GM19397 (cell line): ENCODE results near the gene BRD1.

Source experiments
- ATAC-seq: cut with Tn5 transposase; IDR thresholded peaks from one replicate; pipeline ENCODE4 v1.9.1; 2021; ENCODE audit warnings: mild to moderate bottlenecking, moderate library complexity; ENCODE audit not compliant: unreplicated experiment

The BRD1 gene

GRCh38 chr22:49827853-49828598, at the start of gene BRD1:
Gene BRD1 (minus strand): TSS chr22:49827873. CDS start chr22:49824317, 3,556 bp downstream.
- ATAC-seq, result no peak

DNA sequence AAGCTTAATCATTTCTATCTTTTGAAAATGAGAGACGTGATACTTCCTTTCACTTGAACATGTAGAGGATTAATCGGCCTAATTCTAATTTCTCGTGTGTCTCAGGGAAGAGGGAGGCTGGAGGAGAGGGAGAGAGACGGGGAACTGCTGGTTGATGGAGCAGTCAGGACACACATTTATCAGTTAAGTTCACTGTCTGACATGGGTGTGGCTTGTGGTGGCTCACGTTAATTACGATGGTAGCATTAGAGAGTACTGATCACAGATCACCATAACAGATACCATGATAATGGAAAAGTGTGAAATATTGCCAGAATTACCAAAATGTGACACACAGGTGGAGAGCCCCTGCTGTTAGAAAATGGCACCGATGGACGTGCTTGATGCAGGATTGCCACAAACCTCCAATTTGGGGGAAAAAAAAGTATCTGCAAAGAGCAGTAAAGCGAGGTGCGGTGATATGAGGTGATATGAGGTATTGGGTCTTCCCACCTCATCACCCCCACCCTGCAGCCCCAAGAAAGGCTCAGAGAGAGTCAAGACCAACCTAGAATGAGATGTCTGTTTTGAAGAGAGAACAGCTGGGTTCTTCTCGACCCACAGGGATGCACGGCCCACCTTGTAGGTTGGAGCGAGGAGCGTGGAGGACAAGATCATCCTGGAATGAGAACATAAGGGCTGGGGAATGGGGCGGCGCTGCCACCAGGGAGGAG, 45.7 kb upstream of the BRD1 start:
- ATAC-seq, result no peak

GRCh38 chr22:49872347-49872746, 44.7 kb upstream of the BRD1 start:
- ATAC-seq, result no peak

DNA sequence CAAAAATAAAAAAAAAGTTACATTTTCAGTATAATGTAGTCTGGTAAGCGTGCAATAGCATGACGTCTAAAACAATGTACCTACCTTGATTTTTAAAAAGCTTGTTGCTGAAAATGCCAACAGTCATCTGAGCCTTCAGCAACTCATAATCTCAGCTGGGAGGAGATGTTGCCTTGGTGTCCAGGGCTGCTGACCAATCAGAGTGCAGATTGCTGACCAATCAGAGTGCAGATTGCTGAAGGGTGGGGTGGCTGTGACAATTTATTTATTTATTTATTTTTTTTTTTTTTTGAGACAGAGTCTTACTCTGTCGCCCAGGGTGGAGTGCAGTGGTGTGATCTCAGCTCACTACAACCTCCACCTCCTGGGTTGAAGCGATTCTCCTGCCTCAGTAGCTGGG, 43.8 kb upstream of the BRD1 start:
- no peak for ATAC-seq

- ATAC-seq, result no peak
Observed at GRCh38 chr22:49869845-49870712, 42.4 kb upstream of the BRD1 start.

DNA sequence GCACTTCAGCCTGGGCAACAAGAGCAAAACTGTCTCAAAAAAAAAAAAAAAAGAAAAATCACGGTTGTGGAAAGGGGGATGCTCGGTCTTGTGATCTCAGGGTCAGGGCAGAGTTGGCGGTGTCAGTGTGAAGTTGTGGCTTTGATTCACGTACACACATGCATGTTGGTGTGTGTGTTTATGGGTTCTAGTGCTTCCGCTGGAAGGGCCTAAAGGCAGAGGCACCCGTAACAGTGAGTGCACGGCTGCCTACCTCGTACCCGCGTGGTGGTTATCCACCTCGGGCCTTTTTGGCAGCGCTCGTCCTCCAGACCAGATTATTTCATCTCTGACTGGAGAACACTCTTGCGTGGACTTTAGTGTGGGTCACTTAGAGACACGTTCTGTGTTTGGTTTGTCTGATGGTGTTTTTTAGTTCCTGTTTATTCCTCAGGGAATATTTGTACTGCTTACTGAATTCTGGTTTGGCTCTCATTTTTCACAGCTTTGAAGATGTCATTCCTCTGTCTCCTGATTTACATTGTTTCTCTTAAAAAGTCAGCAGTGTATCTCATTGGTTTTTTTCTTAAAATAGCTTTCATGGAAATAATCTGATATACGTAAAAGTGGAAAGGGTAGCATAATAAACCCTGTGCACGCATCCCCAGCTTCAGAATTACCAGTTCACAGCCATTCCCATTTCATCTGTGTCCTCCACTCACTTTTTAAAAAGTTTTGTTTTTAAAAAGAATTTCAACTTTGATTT, 41.6 kb upstream of the BRD1 start:
- no peak for ATAC-seq

- ATAC-seq, result no peak
Observed at GRCh38 chr22:49867303-49868265, 39.9 kb upstream of the BRD1 start.

GRCh38 chr22:49866646-49867045, 39.0 kb upstream of the BRD1 start:
- ATAC-seq, result no peak

GRCh38 chr22:49866134-49866533, 38.5 kb upstream of the BRD1 start:
- ATAC-seq, result no peak

DNA sequence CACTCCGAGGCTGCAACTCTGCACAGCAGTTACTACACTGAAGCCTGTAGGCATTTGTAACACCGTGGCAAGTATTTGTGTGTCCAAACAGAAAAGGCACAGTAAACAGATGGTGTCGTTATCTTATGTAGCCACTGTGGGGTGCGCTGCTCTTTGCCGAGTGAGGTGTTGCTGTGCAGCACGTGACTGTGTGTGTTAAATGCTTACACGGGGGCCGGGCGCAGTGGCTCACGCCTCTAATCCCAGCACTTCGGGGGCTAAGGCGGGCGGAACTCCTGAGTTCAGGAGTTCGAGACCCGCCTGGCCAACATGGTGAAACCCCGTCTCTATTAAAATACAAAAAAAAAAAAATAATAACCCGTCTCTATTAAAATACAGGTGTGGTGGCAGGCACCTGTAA, 37.5 kb upstream of the BRD1 start:
- no peak for ATAC-seq

GRCh38 chr22:49863931-49864330, 36.3 kb upstream of the BRD1 start:
- no peak for ATAC-seq

GRCh38 chr22:49862496-49862776, 34.8 kb upstream of the BRD1 start:
- ATAC-seq, result no peak

- ATAC-seq, result no peak
Observed at GRCh38 chr22:49861642-49862495, 34.2 kb upstream of the BRD1 start.

DNA sequence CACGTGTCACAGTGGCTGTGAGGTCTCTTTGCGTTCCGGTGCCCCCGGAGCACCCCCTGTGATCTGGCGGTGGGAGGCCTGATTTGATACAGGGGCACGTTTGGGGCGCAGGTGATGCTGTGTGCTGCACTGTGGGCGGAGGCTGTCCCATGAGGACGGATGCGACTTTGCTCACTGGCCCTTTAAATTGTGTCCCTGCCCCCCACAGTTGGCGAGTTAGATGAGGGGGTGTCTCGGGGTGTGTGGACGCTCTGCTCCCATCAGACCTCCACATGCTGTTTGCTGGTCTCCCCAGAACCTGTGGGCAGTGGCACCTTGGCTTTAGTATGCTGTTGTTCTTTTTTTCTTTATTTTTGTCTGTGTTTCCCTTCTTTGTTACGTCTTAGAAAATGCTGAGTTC, 31.2 kb upstream of the BRD1 start:
- no peak for ATAC-seq

DNA sequence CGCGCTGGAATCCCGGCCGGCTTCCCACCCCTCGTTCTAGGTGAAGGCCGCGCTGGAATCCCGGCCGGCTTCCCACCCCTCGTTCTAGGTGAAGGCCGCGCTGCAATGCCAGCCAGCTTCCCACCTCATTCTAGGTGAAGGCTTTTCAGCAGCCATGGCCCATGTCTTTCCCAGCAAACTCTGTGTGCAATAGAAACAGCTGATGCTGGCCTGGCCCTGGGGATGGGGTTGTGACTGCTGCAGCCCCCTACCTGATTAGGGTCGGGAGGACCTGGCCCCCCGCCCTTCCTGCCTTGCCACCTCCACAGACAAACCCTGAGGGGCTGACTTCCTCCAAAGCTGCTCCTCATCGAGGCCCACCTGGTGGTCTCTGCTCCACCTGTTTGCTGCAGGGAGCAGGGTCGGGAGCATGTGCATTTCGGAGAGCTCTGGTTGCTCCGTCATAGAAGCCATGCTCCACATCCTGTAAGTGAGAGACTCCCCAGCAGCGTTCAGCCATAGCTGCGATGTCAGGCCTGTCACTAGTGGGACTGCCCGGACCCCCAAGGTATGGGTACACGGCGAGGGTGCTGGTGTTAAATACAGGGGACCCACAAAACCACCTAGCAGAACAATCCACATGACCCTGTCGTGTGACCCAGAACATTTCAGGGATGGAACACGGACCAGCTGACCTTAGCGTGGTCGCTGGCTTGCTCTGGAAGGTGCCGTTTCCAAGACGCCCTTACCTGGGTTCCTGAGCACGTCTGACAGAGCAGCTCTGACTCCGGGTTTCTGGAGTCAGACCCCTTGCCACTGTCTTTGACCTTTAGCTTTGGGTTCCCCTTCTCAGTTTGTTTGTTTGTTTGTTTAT, 29.3 kb upstream of the BRD1 start:
- no peak for ATAC-seq

DNA sequence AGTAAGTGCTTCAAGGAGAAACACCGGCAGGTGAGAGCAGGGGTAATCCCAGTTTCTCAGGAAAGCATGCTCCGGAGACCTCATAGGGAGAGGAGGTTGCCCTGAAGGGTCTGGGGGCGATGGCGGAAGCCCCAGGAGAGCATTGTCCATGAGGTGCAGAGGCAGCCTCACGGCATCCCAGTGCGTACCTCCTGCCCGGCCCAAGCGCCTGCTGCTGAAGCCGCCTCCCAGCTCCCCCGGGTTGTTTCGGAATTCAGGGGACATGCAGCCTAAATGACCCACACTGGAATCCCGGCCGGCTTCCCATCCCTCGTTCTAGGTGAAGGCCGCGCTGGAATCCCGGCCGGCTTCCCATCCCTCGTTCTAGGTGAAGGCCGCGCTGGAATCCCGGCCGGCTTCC, 28.7 kb upstream of the BRD1 start:
- no peak for ATAC-seq

DNA sequence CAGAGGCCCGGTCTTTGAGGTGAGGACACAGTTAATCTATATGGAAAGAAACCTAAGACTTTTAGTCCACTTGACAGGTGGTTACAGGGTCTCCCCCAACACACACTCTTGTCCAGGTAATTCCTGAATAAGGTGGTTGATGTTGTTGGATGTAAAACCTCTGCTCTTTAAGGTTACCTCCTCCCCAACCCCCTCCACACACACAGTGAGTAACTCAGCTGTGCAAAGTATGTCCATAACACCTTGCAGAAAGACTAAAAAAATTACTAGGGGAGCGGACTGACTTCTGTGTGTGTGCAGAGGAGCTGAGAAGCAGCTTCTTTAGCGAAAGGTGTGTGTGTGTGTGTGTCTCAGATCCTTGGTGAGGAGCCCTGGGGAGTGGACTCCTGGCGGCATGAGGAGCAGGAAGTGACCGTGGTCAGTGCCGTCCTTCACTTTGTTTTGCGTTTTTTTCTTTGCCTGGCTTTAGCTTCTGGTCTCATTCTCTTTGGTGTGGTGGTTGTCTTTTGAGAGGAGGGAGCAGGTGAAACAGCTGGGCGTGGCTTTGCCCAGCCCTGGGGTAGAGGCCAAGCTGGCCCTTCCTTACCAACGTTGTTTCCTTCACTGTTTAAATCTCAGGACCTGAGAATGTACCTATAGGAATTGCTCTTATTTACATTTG, 27.7 kb upstream of the BRD1 start:
- ATAC-seq, result no peak
